NCI-H2107 treated with DMSO at 0.1 percent for 48 hours (cell line): ENCODE results near the gene SPDEF.
A peak's percentile ranks its signal among the peaks of the same experiment; 100 is the strongest.

ENCODE experiments used
- DNase-seq: peaks from one replicate; lab custom pipeline; 2025; ENCODE audit not compliant: unreplicated experiment; lab: John Stamatoyannopoulos, UW

Gene SPDEF

GRCh38 chr6:34583861-34584604 lies 27.9 kb upstream of the SPDEF start:
- DNase-seq: no peak

- no peak for DNase-seq
These were observed 27.3 kb upstream of the SPDEF start for GRCh38 chr6:34583461-34583860.

DNA sequence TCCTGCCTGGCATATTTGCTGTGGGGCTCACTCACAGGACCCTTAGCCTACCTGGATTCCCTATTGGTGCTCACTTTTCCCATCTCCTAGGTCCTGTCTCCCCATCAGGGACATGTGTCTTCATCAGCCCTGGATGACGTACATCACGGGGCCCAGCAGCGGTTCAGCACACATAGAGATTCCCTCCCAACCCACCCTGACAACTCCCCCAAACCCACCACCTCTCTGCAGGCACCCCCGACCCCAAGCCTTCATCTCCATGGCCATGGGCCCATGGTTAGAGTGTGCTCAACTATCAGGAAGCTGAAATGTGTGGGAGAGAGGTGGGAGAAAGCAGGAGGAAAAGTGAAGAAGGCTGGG lies 25.4 kb upstream of the SPDEF start:
- DNase-seq: no peak

DNA sequence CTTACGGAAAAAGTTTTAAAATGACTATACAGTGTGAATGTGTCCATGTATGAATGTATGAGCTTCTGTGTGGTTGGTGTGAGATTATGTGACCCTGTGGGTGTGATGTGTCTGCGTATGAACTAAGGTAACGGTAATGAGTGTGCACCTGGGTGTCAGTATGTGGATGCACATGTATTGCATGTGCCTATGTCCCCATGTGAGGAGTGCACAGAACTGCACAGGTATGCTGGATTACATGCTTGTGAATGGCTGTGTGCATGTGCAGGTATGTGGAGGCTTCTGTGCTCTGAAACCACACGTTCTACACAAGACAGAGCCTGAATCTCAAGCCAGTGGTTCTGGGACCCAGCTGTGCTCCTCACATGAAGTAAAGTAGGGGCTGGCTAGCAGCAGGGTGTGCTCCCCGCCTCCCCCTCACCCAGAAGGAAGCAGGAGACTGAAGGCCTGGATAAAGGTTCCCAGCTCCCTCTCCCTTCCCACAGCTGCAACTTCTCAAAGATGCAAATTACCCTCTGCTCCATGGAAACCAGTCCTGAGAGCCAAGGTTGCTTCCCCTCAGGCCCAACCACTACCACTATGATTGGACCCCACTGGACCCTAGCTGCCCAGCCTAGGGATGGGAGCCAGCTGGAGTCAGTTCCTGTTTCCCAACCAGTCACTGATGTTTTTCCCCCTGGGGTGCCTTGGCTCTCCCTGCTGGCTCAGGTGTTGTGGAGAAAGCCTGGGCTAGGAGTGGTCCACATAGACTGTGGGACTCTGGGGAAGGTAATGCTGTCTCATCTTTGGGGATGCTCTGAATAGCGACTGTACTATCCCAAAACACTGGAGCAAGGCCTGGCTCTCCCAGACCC lies 24.8 kb upstream of the SPDEF start:
- no peak for DNase-seq

- DNase-seq: no peak
These were observed 22.5 kb upstream of the SPDEF start for GRCh38 chr6:34578445-34579262.

- DNase-seq: no peak
These were observed 20.3 kb upstream of the SPDEF start for GRCh38 chr6:34576286-34576955.

- no peak for DNase-seq
These were observed 19.2 kb upstream of the SPDEF start for GRCh38 chr6:34575326-34575725.

GRCh38 chr6:34574647-34575293 lies 18.6 kb upstream of the SPDEF start:
- no peak for DNase-seq

GRCh38 chr6:34573567-34574183 lies 17.5 kb upstream of the SPDEF start:
- DNase-seq: no peak

- no peak for DNase-seq
These were observed 16.5 kb upstream of the SPDEF start for GRCh38 chr6:34572585-34572984.

GRCh38 chr6:34572021-34572420 lies 15.9 kb upstream of the SPDEF start:
- DNase-seq: no peak

DNA sequence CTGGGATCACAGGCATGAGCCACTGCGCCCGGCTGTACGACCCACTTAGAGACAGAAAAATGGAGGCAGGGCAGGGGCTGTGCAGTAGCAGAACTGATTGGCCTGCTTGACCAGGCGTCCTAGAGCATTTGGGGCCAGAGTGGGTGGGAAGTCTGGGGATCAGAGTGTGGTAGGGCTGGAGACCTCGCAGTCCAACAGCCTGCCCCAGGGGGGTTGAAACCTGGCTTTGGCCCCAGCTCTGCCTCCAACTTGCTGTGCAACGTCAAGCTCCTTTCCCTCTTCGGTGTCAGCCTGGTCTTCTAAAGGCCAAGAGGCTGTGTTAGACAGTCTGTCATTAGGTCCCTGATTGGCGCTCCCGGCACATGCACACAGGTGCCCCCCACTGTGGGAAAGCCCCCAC lies 15.3 kb upstream of the SPDEF start:
- no peak for DNase-seq

DNA sequence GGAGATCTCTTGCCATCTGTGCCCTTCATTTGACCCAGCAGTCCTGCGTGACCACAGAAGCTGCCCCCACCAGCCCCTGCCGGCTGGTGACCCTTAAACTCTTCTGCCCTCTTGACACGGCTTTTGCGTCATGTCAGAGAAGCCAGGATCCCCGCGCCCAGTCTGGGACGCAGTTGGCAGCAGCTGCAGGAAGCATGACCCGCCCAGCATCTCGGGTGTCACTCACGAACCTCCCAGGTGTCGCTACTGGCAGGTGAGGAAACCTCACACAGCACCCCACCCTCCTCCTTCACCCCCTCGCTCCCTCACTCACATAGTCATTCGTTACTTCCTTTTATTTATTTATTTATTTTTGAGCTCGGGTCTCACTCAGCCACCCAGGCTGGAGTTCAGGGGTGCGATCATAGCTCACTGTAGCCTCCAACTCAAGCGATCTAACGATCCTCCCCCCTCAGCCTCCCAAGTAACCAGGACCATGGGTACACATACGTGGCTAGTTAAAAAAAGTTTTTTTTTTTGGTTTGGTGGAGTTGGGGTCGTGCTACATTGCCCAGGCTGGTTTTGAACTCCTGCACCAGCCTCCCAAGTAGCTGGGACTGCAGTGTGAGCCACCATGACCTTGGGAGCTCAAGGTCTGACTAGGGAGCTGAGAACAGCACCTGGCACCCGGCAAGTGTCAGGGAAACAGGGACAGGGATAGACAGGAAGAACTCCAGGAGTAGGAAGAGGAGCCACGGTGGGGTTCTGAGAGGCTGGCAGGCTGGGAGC lies 14.1 kb upstream of the SPDEF start:
- DNase-seq: peak; percentile 16

- DNase-seq: no peak
These were observed 13.3 kb upstream of the SPDEF start for GRCh38 chr6:34569361-34569973.

GRCh38 chr6:34568341-34569201 lies 12.4 kb upstream of the SPDEF start:
- no peak for DNase-seq

DNA sequence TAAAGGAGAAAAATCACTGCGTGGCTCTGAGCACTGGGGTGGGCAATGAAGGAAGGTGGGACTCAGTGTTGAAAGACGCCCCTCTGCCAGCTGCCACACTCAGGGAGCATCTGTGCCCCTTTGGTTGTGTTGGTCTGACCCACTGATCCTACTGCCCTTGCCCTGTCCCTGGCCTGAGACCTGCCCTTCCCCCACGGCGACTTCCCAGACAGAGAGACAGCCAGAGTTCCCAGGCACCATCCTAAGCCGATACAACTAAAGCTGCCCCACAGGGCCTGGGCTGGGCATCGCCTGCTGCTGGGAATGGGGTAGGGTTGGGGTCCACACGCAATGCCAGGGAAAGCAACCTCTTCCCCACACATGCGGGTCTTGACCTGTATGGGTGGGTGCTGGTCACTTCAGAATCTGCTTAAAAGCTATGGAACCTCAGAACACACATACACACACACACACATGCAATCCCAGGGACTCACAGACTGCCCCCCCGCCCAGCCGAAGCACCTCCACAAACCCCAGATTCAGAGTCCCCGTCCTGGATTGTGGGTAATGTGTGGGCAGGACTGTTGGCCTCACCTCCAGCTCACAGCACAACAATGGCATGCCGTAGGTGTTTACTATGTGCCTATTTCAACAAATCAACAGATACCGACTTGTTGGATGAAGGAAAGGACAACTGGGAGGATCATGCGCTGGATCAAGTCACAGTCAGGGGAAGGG lies 10.9 kb upstream of the SPDEF start:
- DNase-seq: no peak

GRCh38 chr6:34565722-34566137 lies 9.6 kb upstream of the SPDEF start:
- no peak for DNase-seq
